SKM-1 (cell line): Measurements from ENCODE around the gene ISL2.
"Not testable (repeated sequence)": the region's sequence is repeated elsewhere in the genome, so short reads cannot be mapped to it uniquely, and the experiment has no call there.

ENCODE experiments used
- DNase-seq: peaks from one replicate; lab custom pipeline; 2025; ENCODE audit not compliant: unreplicated experiment; lab: John Stamatoyannopoulos, UW

The ISL2 gene

GRCh38 chr15:76336254-76337058 lies at the start of gene ISL2:
TSS of gene ISL2 (plus strand) at chr15:76336773. CDS start at chr15:76336884, 111 bp downstream.
- DNase-seq, result peak; percentile 91

GRCh38 chr15:76289582-76289981 lies 47.0 kb upstream of the ISL2 start:
- no peak for DNase-seq

GRCh38 chr15:76293361-76293760 lies 43.2 kb upstream of the ISL2 start:
- no peak for DNase-seq

- not testable (repeated sequence) for DNase-seq
Measured at GRCh38 chr15:76294463-76294862, 42.1 kb upstream of the ISL2 start.

- DNase-seq, result no peak
Measured at GRCh38 chr15:76296849-76297248, 39.7 kb upstream of the ISL2 start.

GRCh38 chr15:76297951-76298350 lies 38.6 kb upstream of the ISL2 start:
- not testable (repeated sequence) for DNase-seq

GRCh38 chr15:76298986-76299385 lies 37.6 kb upstream of the ISL2 start:
- DNase-seq, result no peak

- DNase-seq, result peak; percentile 37
Measured at GRCh38 chr15:76299786-76300185, 36.8 kb upstream of the ISL2 start.

- no peak for DNase-seq
Measured at GRCh38 chr15:76303909-76304308, 32.7 kb upstream of the ISL2 start.

GRCh38 chr15:76309601-76310330 lies 26.8 kb upstream of the ISL2 start:
- no peak for DNase-seq

GRCh38 chr15:76310475-76311099 lies 26.0 kb upstream of the ISL2 start:
- DNase-seq, result peak; percentile 17

GRCh38 chr15:76311100-76311953 lies 25.2 kb upstream of the ISL2 start, which contains the start of gene ETFA:
TSS of gene ETFA (minus strand) at chr15:76311469. CDS start at chr15:76311388, 81 bp downstream.
- DNase-seq, result peak; percentile 90

- DNase-seq, result no peak
Measured at GRCh38 chr15:76312540-76313174, 23.9 kb upstream of the ISL2 start.

- DNase-seq, result not testable (repeated sequence)
Measured at GRCh38 chr15:76313175-76313567, 23.4 kb upstream of the ISL2 start.

- DNase-seq, result no peak
Measured at GRCh38 chr15:76313731-76314130, 22.8 kb upstream of the ISL2 start.

GRCh38 chr15:76320012-76320411 lies 16.6 kb upstream of the ISL2 start:
- DNase-seq, result no peak

- no peak for DNase-seq
Measured at GRCh38 chr15:76321171-76321570, 15.4 kb upstream of the ISL2 start.

GRCh38 chr15:76321602-76322001 lies 15.0 kb upstream of the ISL2 start:
- DNase-seq, result no peak

- no peak for DNase-seq
Measured at GRCh38 chr15:76324066-76324465, 12.5 kb upstream of the ISL2 start.

GRCh38 chr15:76325704-76326103 lies 10.9 kb upstream of the ISL2 start:
- DNase-seq, result no peak
